Naive thymus-derived CD8-positive, alpha-beta T cell (primary cell): Measurements from ENCODE around the gene RAB6A. TPM values are rescaled to one million over a fixed set of nuclear protein-coding genes. Genes with fewer than 3 reads are reported as not detected.
"Not testable (repeated sequence)": the region's sequence is repeated elsewhere in the genome, so short reads cannot be mapped to it uniquely, and the experiment has no call there.

Experiments
- ATAC-seq, 2 donors: fragments of 150-1000 bp; cut with Tn5 transposase in 1 of 2; sonication (Bioruptor Pico), chemical (Tn5 transposase) in 1 of 2; 1 replicate in 1 of 2; 2 replicates in 1 of 2; pipeline ENCODE4 v1.10.0; 2021; ENCODE audit warnings: mild to moderate bottlenecking in 2 of 2, moderate library complexity in 2 of 2
- POLR2A ChIA-PET: fragments of 350-600 bp; sonication (Branson Sonifier 250); formaldehyde crosslinking; loops from one replicate; lab custom pipeline; 2021; ENCODE audit warnings: antibody characterized with exemption; lab: Charles Lee
- DNase-seq, 10 donors: peaks; one replicate each; pipeline versions ENCODE4 v3.0.0 to v3.0.0-alpha.2; 2020 to 2022
- H3K27ac Mint-ChIP-seq, 10 donors: one replicate each; pipeline ENCODE4 v1.8.0; 2020 to 2022; ENCODE audit warnings: mild to moderate bottlenecking in 10 of 10, mixed read lengths in 10 of 10, moderate library complexity in 4 of 10, inconsistent platforms in 1 of 10
- H3K27me3 Mint-ChIP-seq, 5 donors: one replicate each; pipeline ENCODE4 v1.8.0; 2021 to 2022; ENCODE audit warnings: mixed read lengths in 5 of 5
- H3K36me3 Mint-ChIP-seq, 3 donors: one replicate each; pipeline ENCODE4 v1.8.0; 2020 to 2022; ENCODE audit warnings: mixed read lengths in 3 of 3, mild to moderate bottlenecking in 2 of 3, inconsistent platforms in 1 of 3
- H3K4me1 Mint-ChIP-seq, 4 donors: one replicate each; pipeline ENCODE4 v1.8.0; 2021 to 2022; ENCODE audit warnings: mixed read lengths in 4 of 4
- H3K4me3 Mint-ChIP-seq, 10 donors: one replicate each; pipeline ENCODE4 v1.8.0; 2020 to 2022; ENCODE audit warnings: mild to moderate bottlenecking in 10 of 10, mixed read lengths in 10 of 10, moderate library complexity in 6 of 10, inconsistent platforms in 1 of 10
- H3K9me3 Mint-ChIP-seq, 9 donors: one replicate each; pipeline ENCODE4 v1.8.0; 2020 to 2022; ENCODE audit warnings: mixed read lengths in 9 of 9, mild to moderate bottlenecking in 3 of 9, inconsistent platforms in 1 of 9, moderate library complexity in 1 of 9
- polyA plus RNA-seq, 3 donors: library from polyadenylated mRNA; unstranded; fragments of 300-500 nt; fragmentation: Illumina TruSeq; gene quantifications; one replicate each; pipeline ENCODE4 v1.2.3, GENCODE V29; 2021
- total RNA-seq, 8 experiments: library from RNA in 2 of 8; stranded (reverse) in 2 of 8; gene quantifications; one replicate each; pipeline ENCODE4 v1.2.3 and lab custom pipeline; 2021 to 2026

The RAB6A gene
- total and polyA plus RNA-seq, 5 experiments from 2014 or later: 79.3 to 94.3 (median 88.5) TPM

DNA sequence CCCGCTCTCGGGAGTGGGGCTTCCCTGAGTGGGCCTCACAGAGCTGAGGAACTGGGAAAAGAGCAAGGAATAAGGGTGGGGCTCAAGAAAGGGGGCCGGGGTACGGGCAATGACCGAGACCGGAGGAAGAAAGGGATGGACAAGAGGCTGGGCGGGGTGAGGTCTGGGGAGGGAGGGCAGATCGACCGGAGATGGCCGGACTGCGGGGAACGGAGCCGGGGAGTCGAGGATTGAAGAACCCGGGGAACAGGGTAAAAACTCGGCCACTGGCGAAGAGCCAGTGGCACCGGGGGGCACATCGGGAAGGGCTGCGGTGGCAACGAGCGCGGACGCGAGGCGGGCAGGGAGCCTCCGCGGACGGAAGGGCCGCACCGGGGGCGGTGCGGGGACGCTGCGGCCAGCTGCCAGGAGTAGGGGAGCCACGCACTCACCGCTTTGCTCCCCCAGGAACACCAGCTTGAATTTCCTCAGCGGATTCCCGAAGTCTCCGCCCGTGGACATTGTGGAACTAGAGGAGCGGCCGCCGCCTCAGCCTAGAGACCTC, 667 bp downstream of the RAB6A start:
- Mint-ChIP-seq H3K4me3 (peak overlapping the region; percentile 89 to 96 (median 94)), H3K27ac (peak overlapping the region; percentile 84 to 96 (median 91)), H3K27me3 (no peaks in the 10 kb centered on the region), H3K36me3 (peaks cover 0 to 8% (median 0%) of the 10 kb centered on the region in 3 donors), H3K4me1 (peaks cover 13 to 41% (median 37%) of the 10 kb centered on the region in 4 donors), H3K9me3 (no peaks in the 10 kb centered on the region)
- POLR2A ChIA-PET: interaction anchor here (0.7 to 5.7 kb wide), 11 partner anchors 18 to 733 kb away, joined by 3 to 134 read pairs (median 5); partner anchors contain the start of genes FAM168A, FCHSD2, LIPT2 and MRPL48
- ATAC-seq: peak in 1 of 2 donors; percentile 0
- peak in 3 of 10 donors; percentile 1 to 13 (median 5) for DNase-seq

GRCh38 chr11:73759610-73760134, 1.2 kb downstream of the RAB6A start:
- ATAC-seq: no peak
- peaks cover 13 to 41% (median 37%) of the 10 kb centered on the region in 4 donors for H3K4me1 Mint-ChIP-seq
- peak overlapping the region; percentile 89 to 96 (median 94) for H3K4me3 Mint-ChIP-seq
- POLR2A ChIA-PET: interaction anchor here (2.2 to 5.7 kb wide), 2 partner anchors 19 to 28 kb away, joined by 23 to 134 read pairs; partner anchors contain the start of gene MRPL48
- DNase-seq: peak in 2 of 10 donors; percentile 8 to 12
- H3K27ac Mint-ChIP-seq: peak overlapping the region; percentile 76 to 93 (median 90)
- no peaks in the 10 kb centered on the region for H3K9me3 Mint-ChIP-seq
- no peaks in the 10 kb centered on the region for H3K27me3 Mint-ChIP-seq
- peaks cover 0 to 8% (median 0%) of the 10 kb centered on the region in 3 donors for H3K36me3 Mint-ChIP-seq

DNA sequence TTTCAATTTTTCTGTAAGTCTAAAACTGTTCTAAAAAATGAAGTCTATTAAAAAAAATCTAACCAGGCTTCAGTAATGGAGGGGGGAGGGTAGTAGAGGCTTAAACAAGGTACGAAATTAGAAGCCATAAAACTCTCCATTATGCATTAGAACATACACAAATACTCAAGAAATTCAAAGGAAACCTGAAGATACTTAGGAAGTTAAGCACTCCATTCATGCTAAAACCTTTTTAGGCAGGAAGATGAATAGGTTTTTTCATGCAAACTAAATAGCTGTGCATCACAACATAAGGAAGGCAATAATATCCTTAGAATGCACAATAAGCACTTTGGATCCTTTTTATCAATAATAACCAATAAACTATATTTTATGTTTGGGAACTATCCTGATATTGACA, 2.4 kb downstream of the RAB6A start:
- Mint-ChIP-seq H3K36me3 (peaks cover 0 to 15% (median 0%) of the 10 kb centered on the region in 3 donors), H3K27me3 (no peaks in the 10 kb centered on the region), H3K4me3 (peak overlapping the region in 9 of 10 donors; percentile 47 to 96 (median 93)), H3K27ac (peak overlapping the region in 4 of 10 donors; percentile 26 to 81 (median 66)), H3K9me3 (no peaks in the 10 kb centered on the region), H3K4me1 (peaks cover 17 to 50% (median 45%) of the 10 kb centered on the region in 4 donors)
- POLR2A ChIA-PET: interaction anchor here (0.9 kb wide), 1 partner anchor 29 kb away, joined by 4 read pairs; the partner anchor contains the start of gene MRPL48
- DNase-seq: no peak
- no peak for ATAC-seq

DNA sequence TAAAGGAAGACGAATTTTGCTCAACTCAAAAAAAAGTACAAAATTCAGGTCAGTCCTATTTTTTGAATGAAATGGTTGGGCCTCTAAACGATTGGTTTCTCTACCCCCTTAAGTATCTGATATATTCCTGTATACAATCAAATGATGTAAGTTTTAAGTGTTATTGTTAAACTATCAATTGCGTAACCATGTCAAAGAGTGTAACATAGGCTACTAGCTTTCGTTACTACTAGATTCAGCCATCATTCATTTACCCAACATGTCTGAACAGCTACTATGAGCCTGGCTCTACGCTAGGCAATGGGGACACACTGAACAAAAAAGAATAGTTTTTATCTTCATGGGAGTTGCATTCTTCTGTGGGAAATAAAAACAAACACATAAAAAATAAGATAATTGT, 3.3 kb downstream of the RAB6A start:
- DNase-seq: no peak
- ATAC-seq: no peak
- Mint-ChIP-seq H3K36me3 (peaks cover 0 to 15% (median 0%) of the 10 kb centered on the region in 3 donors), H3K27ac (no peak overlapping the region), H3K4me1 (peaks cover 17 to 54% (median 48%) of the 10 kb centered on the region in 4 donors), H3K4me3 (no peak overlapping the region), H3K9me3 (no peaks in the 10 kb centered on the region), H3K27me3 (no peaks in the 10 kb centered on the region)
- POLR2A ChIA-PET: no interaction called here

- POLR2A ChIA-PET: interaction anchor here (1.3 kb wide), 1 partner anchor 24 kb away, joined by 7 read pairs; no protein-coding TSS in a partner anchor
- ATAC-seq (no peak), DNase-seq (no peak)
- Mint-ChIP-seq H3K36me3 (peaks cover 0 to 26% (median 3%) of the 10 kb centered on the region in 3 donors), H3K9me3 (no peaks in the 10 kb centered on the region), H3K4me3 (peak overlapping the region in 1 of 10 donors; percentile 18), H3K4me1 (peaks cover 29 to 65% (median 59%) of the 10 kb centered on the region in 4 donors), H3K27me3 (no peaks in the 10 kb centered on the region), H3K27ac (peak overlapping the region in 1 of 10 donors; percentile 84)
Observed at GRCh38 chr11:73755670-73756069, 5.2 kb downstream of the RAB6A start.

- Mint-ChIP-seq H3K9me3 (no peaks in the 10 kb centered on the region), H3K27ac (no peak overlapping the region), H3K36me3 (peaks cover 0 to 31% (median 3%) of the 10 kb centered on the region in 3 donors), H3K4me1 (peaks cover 27 to 63% (median 61%) of the 10 kb centered on the region in 4 donors), H3K27me3 (no peaks in the 10 kb centered on the region), H3K4me3 (no peak overlapping the region)
- ATAC-seq (no peak), DNase-seq (no peak)
- POLR2A ChIA-PET: no interaction called here
Observed at GRCh38 chr11:73753938-73754337, 6.9 kb downstream of the RAB6A start.

DNA sequence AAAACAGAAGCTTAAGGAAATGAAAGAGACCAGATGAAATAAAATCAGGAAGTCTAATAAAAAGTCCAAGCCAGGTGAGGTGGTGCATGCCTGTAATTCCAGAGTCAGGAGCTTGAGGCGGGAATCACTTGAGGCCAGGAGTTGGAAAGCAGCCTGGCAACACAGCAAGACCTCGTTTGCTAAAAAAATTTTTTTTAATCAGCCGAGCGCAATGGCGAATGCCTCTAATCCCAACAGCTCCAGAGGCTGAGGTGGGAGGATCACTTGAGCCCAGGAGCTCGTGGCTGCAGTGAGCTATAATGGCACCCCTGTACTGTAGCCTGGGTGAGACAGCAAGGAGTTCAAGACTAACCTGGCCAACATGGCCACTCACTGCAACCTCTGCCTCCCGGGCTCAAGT, 8.0 kb downstream of the RAB6A start:
- Mint-ChIP-seq H3K27ac (peak overlapping the region in 1 of 10 donors; percentile 65), H3K27me3 (no peaks in the 10 kb centered on the region), H3K4me1 (peaks cover 23 to 61% (median 58%) of the 10 kb centered on the region in 4 donors), H3K4me3 (peak overlapping the region in 1 of 10 donors; percentile 29), H3K36me3 (peaks cover 0 to 31% (median 3%) of the 10 kb centered on the region in 3 donors), H3K9me3 (no peaks in the 10 kb centered on the region)
- ATAC-seq: no peak
- POLR2A ChIA-PET: interaction anchor here (0.7 to 0.9 kb wide), 2 partner anchors 8 to 26 kb away, joined by 4 read pairs; partner anchors contain the start of gene RAB6A
- no peak for DNase-seq

- DNase-seq (no peak), ATAC-seq (no peak)
- peaks cover 0 to 34% (median 3%) of the 10 kb centered on the region in 3 donors for H3K36me3 Mint-ChIP-seq
- peaks cover 26 to 63% (median 59%) of the 10 kb centered on the region in 4 donors for H3K4me1 Mint-ChIP-seq
- H3K4me3 Mint-ChIP-seq: peak overlapping the region in 5 of 10 donors; percentile 6 to 48 (median 29)
- H3K9me3 Mint-ChIP-seq: no peaks in the 10 kb centered on the region
- H3K27ac Mint-ChIP-seq: peak overlapping the region in 5 of 10 donors; percentile 0 to 65 (median 41)
- POLR2A ChIA-PET: interaction anchor here (0.7 to 0.9 kb wide), 2 partner anchors 9 to 27 kb away, joined by 4 read pairs; partner anchors contain the start of gene RAB6A
- no peaks in the 10 kb centered on the region for H3K27me3 Mint-ChIP-seq
Observed at GRCh38 chr11:73752216-73752867, 8.5 kb downstream of the RAB6A start.

DNA sequence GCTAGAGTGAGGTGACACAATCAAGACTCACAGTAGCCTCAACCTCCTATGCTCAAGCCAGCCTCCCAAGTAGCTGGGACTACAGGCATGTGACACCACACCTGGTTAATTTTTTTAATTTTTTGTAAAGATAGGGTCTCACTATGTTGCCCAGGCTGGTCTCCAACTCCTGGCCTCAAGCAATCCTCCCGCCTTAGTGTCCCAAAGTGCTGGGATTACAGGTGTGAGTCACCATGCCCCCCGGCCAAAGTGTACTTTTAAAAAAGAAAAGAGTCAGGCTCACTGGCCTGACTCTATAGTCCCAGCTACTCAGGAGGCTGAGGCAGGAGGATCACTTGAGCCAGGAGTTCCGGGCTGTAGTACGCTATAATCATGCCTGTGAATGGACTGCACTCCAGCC, 10.0 kb downstream of the RAB6A start:
- H3K4me3 Mint-ChIP-seq, H3K9me3 Mint-ChIP-seq, H3K27me3 Mint-ChIP-seq, POLR2A ChIA-PET, ATAC-seq, DNase-seq: not testable (repeated sequence)
- Mint-ChIP-seq H3K4me1 (peaks cover 26 to 66% (median 60%) of the 10 kb centered on the region in 4 donors), H3K27ac (peak overlapping the region in 4 of 10 donors; percentile 8 to 88 (median 50)), H3K36me3 (peaks cover 0 to 30% (median 3%) of the 10 kb centered on the region in 3 donors)

DNA sequence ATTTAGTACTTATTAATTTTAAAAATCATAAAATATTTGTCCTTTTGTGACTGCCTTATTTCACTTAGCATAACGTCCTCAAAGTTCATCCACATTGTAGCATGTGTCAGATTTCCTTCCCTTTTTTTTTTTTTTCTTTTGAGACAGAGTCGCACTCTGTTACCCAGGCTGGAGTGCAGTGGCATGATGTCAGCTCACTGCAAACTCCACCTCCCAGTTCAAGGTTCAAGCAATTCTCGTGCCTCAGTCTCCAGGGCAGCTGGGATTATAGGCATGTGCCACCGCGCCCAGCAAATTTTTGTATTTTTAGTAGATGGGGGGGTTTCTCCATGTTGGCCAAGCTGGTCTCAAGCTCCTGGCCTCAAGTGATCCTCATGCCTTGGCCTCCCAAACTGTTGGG, 10.6 kb downstream of the RAB6A start:
- POLR2A ChIA-PET: no interaction called here
- DNase-seq: no peak
- H3K36me3 Mint-ChIP-seq: peaks cover 0 to 29% (median 3%) of the 10 kb centered on the region in 3 donors
- ATAC-seq: no peak
- H3K4me3 Mint-ChIP-seq: no peak overlapping the region
- peak overlapping the region in 1 of 10 donors; percentile 50 for H3K27ac Mint-ChIP-seq
- no peaks in the 10 kb centered on the region for H3K9me3 Mint-ChIP-seq
- no peaks in the 10 kb centered on the region for H3K27me3 Mint-ChIP-seq
- peaks cover 26 to 64% (median 62%) of the 10 kb centered on the region in 4 donors for H3K4me1 Mint-ChIP-seq

- Mint-ChIP-seq H3K36me3 (peaks cover 0 to 27% (median 3%) of the 10 kb centered on the region in 3 donors), H3K4me1 (peaks cover 26 to 65% (median 59%) of the 10 kb centered on the region in 4 donors), H3K9me3 (no peaks in the 10 kb centered on the region), H3K27ac (peak overlapping the region in 3 of 10 donors; percentile 27 to 68 (median 62)), H3K27me3 (no peaks in the 10 kb centered on the region), H3K4me3 (peak overlapping the region in 1 of 10 donors; percentile 56)
- POLR2A ChIA-PET: interaction anchor here (0.6 kb wide), 1 partner anchor 41 kb away, joined by 3 read pairs; no protein-coding TSS in a partner anchor
- DNase-seq (no peak), ATAC-seq (no peak)
Observed at GRCh38 chr11:73749118-73749517, 11.8 kb downstream of the RAB6A start.

DNA sequence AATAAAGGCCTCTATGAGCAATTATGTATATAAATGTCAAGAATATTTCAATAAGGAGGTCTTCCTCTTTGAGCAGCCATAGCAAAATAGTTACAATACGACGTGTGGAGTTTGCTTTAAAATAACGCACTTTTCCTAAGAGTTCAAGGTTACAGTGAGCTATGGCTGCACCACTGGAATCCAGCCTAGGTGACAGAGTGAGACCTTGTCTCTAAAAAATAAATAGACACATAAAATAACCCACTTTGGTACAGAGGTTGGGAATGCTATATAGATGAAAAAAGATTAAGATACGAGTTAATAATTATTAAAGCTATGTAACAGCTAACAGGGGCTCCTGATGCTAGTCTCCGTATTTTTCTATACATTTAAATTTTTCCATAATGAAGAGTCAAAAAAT, 12.6 kb downstream of the RAB6A start:
- no peaks in the 10 kb centered on the region for H3K9me3 Mint-ChIP-seq
- peaks cover 24 to 67% (median 56%) of the 10 kb centered on the region in 4 donors for H3K4me1 Mint-ChIP-seq
- DNase-seq (no peak), ATAC-seq (no peak)
- H3K27me3 Mint-ChIP-seq: no peaks in the 10 kb centered on the region
- H3K27ac Mint-ChIP-seq: peak overlapping the region in 2 of 10 donors; percentile 17 to 22
- no peak overlapping the region for H3K4me3 Mint-ChIP-seq
- peaks cover 0 to 28% (median 3%) of the 10 kb centered on the region in 3 donors for H3K36me3 Mint-ChIP-seq
- POLR2A ChIA-PET: no interaction called here
